HEK293 (cell line): Measurements from ENCODE around the gene SYN1.

Source experiments
- AEBP2 ChIP-seq: fragments of 450-650 bp; formaldehyde crosslinking; IDR thresholded peaks from 2 replicates; pipeline ENCODE4 v1.5.1; 2016; ENCODE audit warnings: missing biosample characterization, missing genetic modification characterization, borderline replicate concordance
- CTCF ChIP-seq: fragments of 450-650 bp; formaldehyde crosslinking; IDR thresholded peaks from 2 replicates; pipeline ENCODE4 v1.5.1; 2016; ENCODE audit warnings: missing biosample characterization, missing genetic modification characterization
- GLIS1 ChIP-seq: fragments of 450-650 bp; formaldehyde crosslinking; IDR thresholded peaks from 2 replicates; pipeline ENCODE4 v1.5.1; 2016; ENCODE audit warnings: missing biosample characterization, missing genetic modification characterization
- HIC1 ChIP-seq: fragments of 450-650 bp; formaldehyde crosslinking; IDR thresholded peaks from 2 replicates; pipeline ENCODE4 v1.5.1; 2016; ENCODE audit warnings: missing biosample characterization, missing genetic modification characterization
- HOXD13 ChIP-seq: sonication (generic); formaldehyde crosslinking; IDR thresholded peaks from 2 replicates; pipeline ENCODE4 v1.8.0; 2022; ENCODE audit warnings: missing genetic modification reagents, borderline replicate concordance
- KLF1 ChIP-seq: fragments of 450-650 bp; formaldehyde crosslinking; IDR thresholded peaks from 2 replicates; pipeline ENCODE4 v1.5.1; 2016; ENCODE audit warnings: missing biosample characterization, missing genetic modification characterization
- KLF10 ChIP-seq: fragments of 450-650 bp; IDR thresholded peaks from 2 replicates; pipeline ENCODE4 v1.5.1; 2018; ENCODE audit warnings: missing biosample characterization, mild to moderate bottlenecking, missing genetic modification characterization
- PATZ1 ChIP-seq: fragments of 450-650 bp; formaldehyde crosslinking; IDR thresholded peaks from 2 replicates; pipeline ENCODE4 v1.5.1; 2016; ENCODE audit warnings: missing biosample characterization, missing genetic modification characterization
- PRDM6 ChIP-seq: fragments of 450-650 bp; formaldehyde crosslinking; IDR thresholded peaks from 2 replicates; pipeline ENCODE4 v1.5.1; 2017; ENCODE audit warnings: missing biosample characterization, missing genetic modification characterization
- TRIM28 ChIP-seq: IDR thresholded peaks from 2 replicates; pipeline ENCODE4 v1.6.1; 2011; ENCODE audit warnings: low read length, control low read depth, borderline replicate concordance
- WT1 ChIP-seq: fragments of 450-650 bp; formaldehyde crosslinking; IDR thresholded peaks from 2 replicates; pipeline ENCODE4 v1.5.1; 2016; ENCODE audit warnings: missing biosample characterization, missing genetic modification characterization
- YY1 ChIP-seq: fragments of 450-650 bp; formaldehyde crosslinking; IDR thresholded peaks from 2 replicates; pipeline ENCODE4 v1.5.1; 2018; ENCODE audit warnings: missing biosample characterization, missing genetic modification characterization
- ZBTB6 ChIP-seq: fragments of 450-650 bp; formaldehyde crosslinking; IDR thresholded peaks from 2 replicates; pipeline ENCODE4 v1.5.1; 2017; ENCODE audit warnings: missing biosample characterization, missing genetic modification characterization
- ZBTB8A ChIP-seq: fragments of 450-650 bp; formaldehyde crosslinking; IDR thresholded peaks from 2 replicates; pipeline ENCODE4 v1.5.1; 2016; ENCODE audit warnings: missing biosample characterization, missing genetic modification characterization
- ZNF202 ChIP-seq: fragments of 450-650 bp; formaldehyde crosslinking; IDR thresholded peaks from 2 replicates; pipeline ENCODE4 v1.5.1; 2016; ENCODE audit warnings: missing biosample characterization, missing genetic modification characterization, borderline replicate concordance
- ZNF221 ChIP-seq: fragments of 450-650 bp; formaldehyde crosslinking; IDR thresholded peaks from 2 replicates; pipeline ENCODE4 v1.5.1; 2017; ENCODE audit warnings: missing biosample characterization, missing genetic modification characterization, borderline replicate concordance
- ZNF266 ChIP-seq: fragments of 450-650 bp; formaldehyde crosslinking; IDR thresholded peaks from 2 replicates; pipeline ENCODE4 v1.5.1; 2016; ENCODE audit warnings: missing biosample characterization, missing genetic modification characterization, low read depth
- ZNF366 ChIP-seq: fragments of 450-650 bp; formaldehyde crosslinking; conservative IDR thresholded peaks from 2 replicates; pipeline ENCODE4 v1.5.1; 2016; ENCODE audit warnings: missing biosample characterization, missing genetic modification characterization
- ZNF394 ChIP-seq: fragments of 450-650 bp; formaldehyde crosslinking; IDR thresholded peaks from 2 replicates; pipeline ENCODE4 v1.5.1; 2016; ENCODE audit warnings: missing biosample characterization, missing genetic modification characterization, mild to moderate bottlenecking, moderate library complexity, borderline replicate concordance
- ZNF488 ChIP-seq: fragments of 450-650 bp; formaldehyde crosslinking; IDR thresholded peaks from 2 replicates; pipeline ENCODE4 v1.5.1; 2016; ENCODE audit warnings: missing biosample characterization, missing genetic modification characterization
- ZNF530 ChIP-seq: fragments of 450-650 bp; formaldehyde crosslinking; IDR thresholded peaks from 2 replicates; pipeline ENCODE4 v1.5.1; 2016; ENCODE audit warnings: low read depth, missing biosample characterization, missing genetic modification characterization
- ZNF544 ChIP-seq: fragments of 450-650 bp; formaldehyde crosslinking; IDR thresholded peaks from 2 replicates; pipeline ENCODE4 v1.5.0; 2017; ENCODE audit warnings: missing biosample characterization, missing genetic modification characterization
- ZNF596 ChIP-seq: fragments of 450-650 bp; IDR thresholded peaks from 2 replicates; pipeline ENCODE4 v1.5.0; 2018; ENCODE audit warnings: missing biosample characterization, mild to moderate bottlenecking, missing genetic modification characterization, moderate library complexity
- ZNF654 ChIP-seq: fragments of 450-650 bp; formaldehyde crosslinking; IDR thresholded peaks from 2 replicates; pipeline ENCODE4 v1.5.1; 2016; ENCODE audit warnings: low read depth, missing biosample characterization, missing genetic modification characterization
- ZNF776 ChIP-seq: fragments of 450-650 bp; formaldehyde crosslinking; IDR thresholded peaks from 2 replicates; pipeline ENCODE4 v1.5.0; 2017; ENCODE audit warnings: missing biosample characterization, missing genetic modification characterization, borderline replicate concordance
- ZSCAN16 ChIP-seq: fragments of 450-650 bp; formaldehyde crosslinking; IDR thresholded peaks from 2 replicates; pipeline ENCODE4 v1.5.1; 2016; ENCODE audit warnings: missing biosample characterization, missing genetic modification characterization

Gene SYN1

GRCh38 chrX:47581731-47582647 is 37.7 kb downstream of the SYN1 start, which contains the start of gene TIMP1 (continued):
- TF ChIP-seq PATZ1 (tag by site-specific recombination) (peak; percentile 87), ZNF544 (tag by site-specific recombination) (no peak), KLF1 (tag by site-specific recombination) (peak; percentile 82), AEBP2 (tag by site-specific recombination) (no peak), WT1 (tag by site-specific recombination) (peak; percentile 41; the same call in 1 of the 2 replicates), HOXD13 (no peak), ZNF654 (tag by site-specific recombination) (no peak), ZNF530 (tag by site-specific recombination) (no peak), ZNF221 (no peak), ZNF776 (tag by site-specific recombination) (no peak), ZNF488 (no peak), ZNF596 (tag by site-specific recombination) (no peak), CTCF (no peak), ZNF202 (tag by site-specific recombination) (no peak), KLF10 (tag by site-specific recombination) (peak; percentile 59; the same call in 1 of the 2 replicates), GLIS1 (tag by site-specific recombination) (peak; percentile 64), ZBTB8A (tag by site-specific recombination) (peak; percentile 75), ZSCAN16 (tag by site-specific recombination) (no peak), ZNF394 (tag by site-specific recombination) (no peak), ZNF266 (no peak), ZNF366 (peak; percentile 86), YY1 (tag by site-specific recombination) (0 out of 2 replicates have a peak, but pooled peaks have one; percentile 18), HIC1 (tag by site-specific recombination) (peak; percentile 81), PRDM6 (no peak), TRIM28 (peak; percentile 13; the same call in 1 of the 2 replicates), ZBTB6 (tag by site-specific recombination) (peak; percentile 65; the same call in 1 of the 2 replicates)
